ENCODE data around the gene MS4A10. TPM values are rescaled to one million over a fixed set of nuclear protein-coding genes. Genes with fewer than 3 reads are reported as not detected.
A peak's percentile ranks its signal among the peaks of the same experiment; 100 is the strongest.

MS4A10 gene
- total RNA-seq, 1 donor from 2014 or later = not detected

GRCh38 chr11:60783141-60783484 lies 2.0 kb upstream of the MS4A10 start:
- Histone ChIP-seq H3K4me3 (ENCODE audit: low read depth, low read length) (no peak overlapping the region), H3K36me3 (ENCODE audit: control insufficient read depth, insufficient read depth, low read length) (no peaks in the 10 kb centered on the region), H3K27me3 (ENCODE audit: control insufficient read depth, insufficient read depth, low read length) (peaks cover 2% of the 10 kb centered on the region)
- DNase-seq (ENCODE audit: low read depth) = no peak
- TF ChIP-seq, protein P1, sequence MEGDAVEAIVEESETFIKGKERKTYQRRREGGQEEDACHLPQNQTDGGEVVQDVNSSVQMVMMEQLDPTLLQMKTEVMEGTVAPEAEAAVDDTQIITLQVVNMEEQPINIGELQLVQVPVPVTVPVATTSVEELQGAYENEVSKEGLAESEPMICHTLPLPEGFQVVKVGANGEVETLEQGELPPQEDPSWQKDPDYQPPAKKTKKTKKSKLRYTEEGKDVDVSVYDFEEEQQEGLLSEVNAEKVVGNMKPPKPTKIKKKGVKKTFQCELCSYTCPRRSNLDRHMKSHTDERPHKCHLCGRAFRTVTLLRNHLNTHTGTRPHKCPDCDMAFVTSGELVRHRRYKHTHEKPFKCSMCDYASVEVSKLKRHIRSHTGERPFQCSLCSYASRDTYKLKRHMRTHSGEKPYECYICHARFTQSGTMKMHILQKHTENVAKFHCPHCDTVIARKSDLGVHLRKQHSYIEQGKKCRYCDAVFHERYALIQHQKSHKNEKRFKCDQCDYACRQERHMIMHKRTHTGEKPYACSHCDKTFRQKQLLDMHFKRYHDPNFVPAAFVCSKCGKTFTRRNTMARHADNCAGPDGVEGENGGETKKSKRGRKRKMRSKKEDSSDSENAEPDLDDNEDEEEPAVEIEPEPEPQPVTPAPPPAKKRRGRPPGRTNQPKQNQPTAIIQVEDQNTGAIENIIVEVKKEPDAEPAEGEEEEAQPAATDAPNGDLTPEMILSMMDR (IDR thresholded peaks at IDR 0.05; ENCODE audit: insufficient read depth, low read length, poor library complexity, severe bottlenecking) = no peak

DNA sequence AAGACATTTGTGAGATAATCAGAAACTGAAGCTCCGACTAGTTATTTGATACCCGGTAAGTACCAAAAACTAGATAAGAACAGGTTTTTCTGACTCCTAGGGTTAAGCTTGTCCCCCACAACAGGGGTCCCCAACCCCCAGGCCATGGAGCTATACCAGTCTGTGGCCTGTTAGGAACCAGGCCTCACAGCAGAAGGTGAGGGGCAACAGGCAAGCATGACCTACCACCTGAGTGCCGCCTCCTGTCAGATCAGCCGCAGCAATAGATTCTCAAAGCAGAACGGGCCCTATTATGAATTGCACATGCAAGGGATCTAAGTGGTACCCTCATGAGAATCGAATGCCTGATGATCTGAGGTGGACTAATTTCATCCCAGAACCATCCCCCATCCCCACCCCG lies 1.2 kb upstream of the MS4A10 start:
- Histone ChIP-seq H3K36me3 (ENCODE audit: control insufficient read depth, insufficient read depth, low read length) (no peaks in the 10 kb centered on the region), H3K27me3 (ENCODE audit: control insufficient read depth, insufficient read depth, low read length) (peaks cover 2% of the 10 kb centered on the region), H3K4me3 (ENCODE audit: low read depth, low read length) (no peak overlapping the region)
- TF ChIP-seq, protein P1 (IDR thresholded peaks at IDR 0.05; ENCODE audit: insufficient read depth, low read length, poor library complexity, severe bottlenecking) = no peak
- no peak for DNase-seq (ENCODE audit: low read depth)

- no peaks in the 10 kb centered on the region for H3K36me3 ChIP-seq (ENCODE audit: control insufficient read depth, insufficient read depth, low read length)
- TF ChIP-seq, protein P1 (IDR thresholded peaks at IDR 0.05; ENCODE audit: insufficient read depth, low read length, poor library complexity, severe bottlenecking) = no peak
- no peak for DNase-seq (ENCODE audit: low read depth)
These were observed 751 bp downstream of the MS4A10 start for GRCh38 chr11:60785806-60786361.

GRCh38 chr11:60786811-60787567 lies 1.9 kb downstream of the MS4A10 start:
- TF ChIP-seq, protein P1 (IDR thresholded peaks at IDR 0.05; ENCODE audit: insufficient read depth, low read length, poor library complexity, severe bottlenecking) = no peak
- Histone ChIP-seq H3K36me3 (ENCODE audit: control insufficient read depth, insufficient read depth, low read length) (no peaks in the 10 kb centered on the region), H3K27me3 (ENCODE audit: control insufficient read depth, insufficient read depth, low read length) (no peaks in the 10 kb centered on the region), H3K4me3 (ENCODE audit: low read depth, low read length) (no peak overlapping the region)
- peak; percentile 7 for DNase-seq (ENCODE audit: low read depth)

More at GRCh38 chr11:60785806-60786361, 751 bp downstream of the MS4A10 start:
- Histone ChIP-seq H3K4me3 (ENCODE audit: low read depth, low read length) (no peak overlapping the region), H3K27me3 (ENCODE audit: control insufficient read depth, insufficient read depth, low read length) (no peaks in the 10 kb centered on the region)

DNA sequence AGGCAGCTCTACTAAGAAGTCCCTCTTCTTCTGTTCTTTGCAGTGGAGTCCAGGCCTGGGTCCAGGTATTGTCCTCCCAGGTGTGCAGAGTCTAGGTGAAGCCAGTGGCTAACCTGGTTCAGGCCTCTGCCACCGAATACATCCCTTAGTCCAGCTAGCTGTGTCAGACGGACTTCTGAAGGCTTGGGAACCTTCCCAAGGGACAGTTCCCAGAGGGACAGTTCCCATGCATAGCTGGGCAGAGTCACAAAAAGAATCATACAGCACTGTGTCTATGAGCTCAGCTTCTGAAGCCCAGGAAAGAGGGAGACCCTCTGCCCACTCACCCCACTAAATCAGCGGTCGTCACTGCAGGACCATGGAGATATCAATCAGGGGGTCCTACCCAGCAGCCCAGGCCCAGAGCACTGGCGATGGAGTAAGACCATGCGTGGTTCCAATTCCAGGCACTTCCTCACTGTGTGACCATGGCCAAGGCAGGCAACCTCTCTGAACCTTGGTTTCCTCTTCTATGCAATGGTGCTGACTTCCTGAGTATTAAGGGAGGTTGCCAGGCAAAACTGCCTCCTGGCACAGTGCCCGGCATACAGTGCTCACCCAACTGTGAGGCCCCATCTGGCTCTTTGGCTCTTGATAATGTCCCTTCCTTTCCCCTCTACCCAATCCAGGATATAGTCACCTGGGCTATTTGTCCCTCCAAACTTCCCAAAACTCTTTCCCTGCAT lies 3.4 kb downstream of the MS4A10 start:
- H3K36me3 ChIP-seq (ENCODE audit: control insufficient read depth, insufficient read depth, low read length) = no peaks in the 10 kb centered on the region
- no peak for DNase-seq (ENCODE audit: low read depth)
- TF ChIP-seq, protein P1 (IDR thresholded peaks at IDR 0.05; ENCODE audit: insufficient read depth, low read length, poor library complexity, severe bottlenecking) = no peak

More for the DNA sequence above, 3.4 kb downstream of the MS4A10 start:
- Histone ChIP-seq H3K4me3 (ENCODE audit: low read depth, low read length) (no peak overlapping the region), H3K27me3 (ENCODE audit: control insufficient read depth, insufficient read depth, low read length) (no peaks in the 10 kb centered on the region)
